ENCODE results near the gene FAM117A.

The FAM117A gene

DNA sequence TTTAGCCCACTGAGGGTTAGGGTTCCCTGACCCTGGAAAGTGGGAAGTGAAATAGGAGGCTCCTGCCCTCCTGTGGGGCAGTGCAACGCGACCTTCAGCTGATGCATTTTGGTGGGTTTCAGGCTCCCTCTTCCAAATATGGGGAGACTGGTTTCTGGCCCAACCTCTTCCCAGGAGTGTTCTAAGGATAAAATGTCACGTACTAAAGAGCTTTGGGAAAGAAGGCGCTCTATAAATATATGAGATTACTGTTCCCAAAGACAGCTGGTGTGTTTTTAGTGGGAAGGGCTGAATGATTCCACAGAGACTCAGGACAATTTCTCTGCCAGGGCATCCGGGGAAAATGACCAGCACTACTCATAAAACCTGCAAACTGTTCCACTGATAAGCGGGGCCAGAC lies 65.9 kb downstream of the FAM117A start:
- TF ChIP-seq EP300 (IDR thresholded peaks at IDR 0.05; ENCODE audit: borderline replicate concordance) (no peak), CEBPB (IDR thresholded peaks at IDR 0.05) (no peak), REST (IDR thresholded peaks at IDR 0.05; ENCODE audit: low read depth) (no peak), ZBTB7A (IDR thresholded peaks at IDR 0.05; ENCODE audit: low read depth) (no peak), TAF1 (IDR thresholded peaks at IDR 0.05; ENCODE audit: low read depth) (no peak), TEAD4 (IDR thresholded peaks at IDR 0.05) (no peak), MAX (IDR thresholded peaks at IDR 0.05) (no peak), TCF12 (IDR thresholded peaks at IDR 0.05; ENCODE audit: low read depth) (no peak), YY1 (IDR thresholded peaks at IDR 0.05; ENCODE audit: low read depth) (no peak), EGR1 (IDR thresholded peaks at IDR 0.05) (no peak), NFIC (IDR thresholded peaks at IDR 0.05) (no peak), RAD21 (IDR thresholded peaks at IDR 0.05; ENCODE audit: low read depth) (no peak), FOXM1 (IDR thresholded peaks at IDR 0.05; ENCODE audit: borderline replicate concordance, low read depth) (no peak), CREB1 (IDR thresholded peaks at IDR 0.05; ENCODE audit: low read depth) (no peak)
- TF ChIP-seq, protein P1, sequence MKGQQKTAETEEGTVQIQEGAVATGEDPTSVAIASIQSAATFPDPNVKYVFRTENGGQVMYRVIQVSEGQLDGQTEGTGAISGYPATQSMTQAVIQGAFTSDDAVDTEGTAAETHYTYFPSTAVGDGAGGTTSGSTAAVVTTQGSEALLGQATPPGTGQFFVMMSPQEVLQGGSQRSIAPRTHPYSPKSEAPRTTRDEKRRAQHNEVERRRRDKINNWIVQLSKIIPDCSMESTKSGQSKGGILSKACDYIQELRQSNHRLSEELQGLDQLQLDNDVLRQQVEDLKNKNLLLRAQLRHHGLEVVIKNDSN (IDR thresholded peaks at IDR 0.05), result no peak

DNA sequence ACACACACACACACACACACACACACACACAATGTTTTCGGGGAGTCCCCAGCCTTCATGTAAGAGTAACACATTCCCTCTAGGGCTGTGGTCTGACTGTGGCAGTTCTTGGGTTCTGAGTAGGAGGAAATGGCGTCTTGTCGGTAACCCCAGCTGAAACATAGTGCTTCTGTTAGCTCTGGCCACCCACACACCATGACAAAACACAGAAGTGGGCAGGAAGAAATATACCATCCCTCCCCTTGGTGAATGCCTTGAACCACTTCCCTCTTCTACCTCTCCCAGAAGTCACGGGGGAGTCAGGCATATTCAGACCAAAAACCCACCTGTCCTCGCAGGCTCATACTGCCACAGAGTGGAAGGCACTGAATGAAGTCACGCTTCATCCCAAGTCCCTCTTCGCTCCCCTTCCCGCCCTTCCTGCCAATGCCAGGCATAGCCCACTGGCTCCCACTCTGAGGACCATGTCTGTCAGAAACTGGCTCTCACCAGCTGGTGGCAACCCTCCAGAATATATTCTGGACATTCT lies 67.6 kb downstream of the FAM117A start:
- TF ChIP-seq EP300 (IDR thresholded peaks at IDR 0.05; ENCODE audit: borderline replicate concordance) (no peak), FOXM1 (IDR thresholded peaks at IDR 0.05; ENCODE audit: borderline replicate concordance, low read depth) (no peak), NFIC (IDR thresholded peaks at IDR 0.05) (no peak), CEBPB (IDR thresholded peaks at IDR 0.05) (no peak), CREB1 (IDR thresholded peaks at IDR 0.05; ENCODE audit: low read depth) (no peak), TEAD4 (IDR thresholded peaks at IDR 0.05) (no peak), ZBTB7A (IDR thresholded peaks at IDR 0.05; ENCODE audit: low read depth) (no peak), TCF12 (IDR thresholded peaks at IDR 0.05; ENCODE audit: low read depth) (no peak), RAD21 (IDR thresholded peaks at IDR 0.05; ENCODE audit: low read depth) (no peak), EGR1 (IDR thresholded peaks at IDR 0.05) (no peak), TAF1 (IDR thresholded peaks at IDR 0.05; ENCODE audit: low read depth) (no peak), YY1 (IDR thresholded peaks at IDR 0.05; ENCODE audit: low read depth) (no peak), REST (IDR thresholded peaks at IDR 0.05; ENCODE audit: low read depth) (no peak)
- TF ChIP-seq, protein P1 (IDR thresholded peaks at IDR 0.05), result no peak

GRCh38 chr17:49695698-49696232 lies 68.2 kb downstream of the FAM117A start:
- TF ChIP-seq YY1 (IDR thresholded peaks at IDR 0.05; ENCODE audit: low read depth) (no peak), TCF12 (IDR thresholded peaks at IDR 0.05; ENCODE audit: low read depth) (no peak), REST (IDR thresholded peaks at IDR 0.05; ENCODE audit: low read depth) (no peak), EP300 (IDR thresholded peaks at IDR 0.05; ENCODE audit: borderline replicate concordance) (no peak), CREB1 (IDR thresholded peaks at IDR 0.05; ENCODE audit: low read depth) (no peak), TAF1 (IDR thresholded peaks at IDR 0.05; ENCODE audit: low read depth) (no peak), RAD21 (IDR thresholded peaks at IDR 0.05; ENCODE audit: low read depth) (no peak), NFIC (IDR thresholded peaks at IDR 0.05) (no peak), TEAD4 (IDR thresholded peaks at IDR 0.05) (no peak)
- TF ChIP-seq, protein P1 (IDR thresholded peaks at IDR 0.05), result no peak
